ENCODE data around the gene MMP13.

DNA sequence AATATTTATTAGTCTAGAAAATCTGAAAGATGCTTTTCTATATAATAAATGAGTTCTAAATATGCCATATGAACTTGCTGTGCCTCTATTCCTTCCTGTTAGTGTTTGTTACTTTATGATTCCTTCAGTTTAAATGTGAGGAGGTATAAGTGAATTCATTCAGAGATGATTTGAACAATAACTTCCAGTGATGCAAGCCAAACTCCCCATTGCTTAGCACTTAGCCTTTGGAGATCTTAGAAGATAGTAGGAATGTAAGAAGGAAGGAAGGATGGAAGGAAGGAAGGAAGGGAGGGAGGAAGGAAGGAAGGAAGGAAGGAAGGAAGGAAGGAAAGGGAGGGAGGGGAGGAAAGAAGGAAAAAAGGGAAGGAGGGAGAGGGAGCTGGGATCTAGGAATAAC, 25.1 kb downstream of the MMP13 start:
- TF ChIP-seq CTCF (IDR thresholded peaks at IDR 0.05 in 4 of 5, conservative IDR thresholded peaks at IDR 0.05 in 1 of 5) = no peak
- TF ChIP-seq POLR2A (IDR thresholded peaks at IDR 0.05) = no peak

Measured in gastrocnemius medialis (tissue), 4 donors.